ENCODE data around the gene RAI1.
"Not testable (repeated sequence)": the region's sequence is repeated elsewhere in the genome, so short reads cannot be mapped to it uniquely, and the experiment has no call there.

RAI1 gene

GRCh38 chr17:17796787-17797061 is 115.5 kb downstream of the RAI1 start:
- TF ChIP-seq POLR2A (IDR thresholded peaks at IDR 0.05; ENCODE audit: low read length) (no peak), GATA1 (IDR thresholded peaks at IDR 0.05; ENCODE audit: low read depth, low read length) (no peak)
- DNase-seq, result no peak

GRCh38 chr17:17797119-17797809 is 116.0 kb downstream of the RAI1 start:
- DNase-seq, result no peak
- TF ChIP-seq POLR2A (IDR thresholded peaks at IDR 0.05; ENCODE audit: low read length), result no peak
- no peak for TF ChIP-seq GATA1 (IDR thresholded peaks at IDR 0.05; ENCODE audit: low read depth, low read length)

- no peak for DNase-seq
- TF ChIP-seq GATA1 (IDR thresholded peaks at IDR 0.05; ENCODE audit: low read depth, low read length) (no peak), POLR2A (IDR thresholded peaks at IDR 0.05; ENCODE audit: low read length) (no peak)
Observed at GRCh38 chr17:17798010-17798556, 116.8 kb downstream of the RAI1 start.

- TF ChIP-seq POLR2A (IDR thresholded peaks at IDR 0.05; ENCODE audit: low read length) (no peak), GATA1 (IDR thresholded peaks at IDR 0.05; ENCODE audit: low read depth, low read length) (no peak)
Observed at GRCh38 chr17:17798573-17799255, 117.5 kb downstream of the RAI1 start.

GRCh38 chr17:17800504-17801021 is 119.3 kb downstream of the RAI1 start:
- no peak for DNase-seq
- no peak for TF ChIP-seq GATA1 (IDR thresholded peaks at IDR 0.05; ENCODE audit: low read depth, low read length)
- TF ChIP-seq POLR2A (IDR thresholded peaks at IDR 0.05; ENCODE audit: low read length), result no peak

More at GRCh38 chr17:17798573-17799255, 117.5 kb downstream of the RAI1 start:
- DNase-seq, result no peak

- no peak for DNase-seq
- TF ChIP-seq GATA1 (IDR thresholded peaks at IDR 0.05; ENCODE audit: low read depth, low read length) (no peak), POLR2A (IDR thresholded peaks at IDR 0.05; ENCODE audit: low read length) (no peak)
Observed at GRCh38 chr17:17801800-17802481, 120.7 kb downstream of the RAI1 start.

- no peak for TF ChIP-seq POLR2A (IDR thresholded peaks at IDR 0.05; ENCODE audit: low read length)
- no peak for TF ChIP-seq GATA1 (IDR thresholded peaks at IDR 0.05; ENCODE audit: low read depth, low read length)
Observed at GRCh38 chr17:17804007-17804406, 122.7 kb downstream of the RAI1 start.

GRCh38 chr17:17805575-17805974 is 124.3 kb downstream of the RAI1 start:
- DNase-seq, result no peak
- no peak for TF ChIP-seq GATA1 (IDR thresholded peaks at IDR 0.05; ENCODE audit: low read depth, low read length)
- TF ChIP-seq POLR2A (IDR thresholded peaks at IDR 0.05; ENCODE audit: low read length), result no peak

More at GRCh38 chr17:17804007-17804406, 122.7 kb downstream of the RAI1 start:
- no peak for DNase-seq

GRCh38 chr17:17806035-17806434 is 124.8 kb downstream of the RAI1 start:
- no peak for TF ChIP-seq POLR2A (IDR thresholded peaks at IDR 0.05; ENCODE audit: low read length)
- DNase-seq, result no peak

- DNase-seq, result no peak
- TF ChIP-seq GATA1 (IDR thresholded peaks at IDR 0.05; ENCODE audit: low read depth, low read length), result no peak
- TF ChIP-seq POLR2A (IDR thresholded peaks at IDR 0.05; ENCODE audit: low read length), result no peak
Observed at GRCh38 chr17:17806611-17807274, 125.5 kb downstream of the RAI1 start.

GRCh38 chr17:17807440-17807839 is 126.2 kb downstream of the RAI1 start:
- no peak for DNase-seq
- TF ChIP-seq POLR2A (IDR thresholded peaks at IDR 0.05; ENCODE audit: low read length) (no peak), GATA1 (IDR thresholded peaks at IDR 0.05; ENCODE audit: low read depth, low read length) (no peak)

GRCh38 chr17:17808200-17808599 is 126.9 kb downstream of the RAI1 start:
- not testable (repeated sequence) for DNase-seq

GRCh38 chr17:17808706-17809432 is 127.6 kb downstream of the RAI1 start:
- DNase-seq, result peak in 1 of 2 experiments; percentile 33
- TF ChIP-seq GATA1 (IDR thresholded peaks at IDR 0.05; ENCODE audit: low read depth, low read length), result no peak
- TF ChIP-seq POLR2A (IDR thresholded peaks at IDR 0.05; ENCODE audit: low read length), result no peak

Data from erythroblast (primary cell).